ENCODE data around the gene HMCN2.

The HMCN2 gene

GRCh38 chr9:130227833-130228232 lies 37.7 kb upstream of the HMCN2 start:
- no peaks in the 10 kb centered on the region for H3K4me1 ChIP-seq (ENCODE audit: low read length)

GRCh38 chr9:130229759-130230158 lies 35.8 kb upstream of the HMCN2 start:
- H2AFZ ChIP-seq (ENCODE audit: low read depth, low read length): no peak overlapping the region
- no peak overlapping the region for H3K27ac ChIP-seq (ENCODE audit: low read length)
- no peaks in the 10 kb centered on the region for H3K79me2 ChIP-seq (ENCODE audit: low read length)
- no peaks in the 10 kb centered on the region for H4K20me1 ChIP-seq (ENCODE audit: insufficient read depth, low read length)
- no peak overlapping the region for H3K4me3 ChIP-seq (ENCODE audit: low read length)
- H3K9ac ChIP-seq (ENCODE audit: low read length): no peak overlapping the region
- no peaks in the 10 kb centered on the region for H3K36me3 ChIP-seq (replicated peaks; ENCODE audit: low read depth, low read length)
- no peaks in the 10 kb centered on the region for H3K27me3 ChIP-seq (ENCODE audit: low read depth, low read length)
- TF ChIP-seq EZH2phosphoT487 (IDR thresholded peaks at IDR 0.05; ENCODE audit: low read depth): no peak
- TF ChIP-seq, protein P1, sequence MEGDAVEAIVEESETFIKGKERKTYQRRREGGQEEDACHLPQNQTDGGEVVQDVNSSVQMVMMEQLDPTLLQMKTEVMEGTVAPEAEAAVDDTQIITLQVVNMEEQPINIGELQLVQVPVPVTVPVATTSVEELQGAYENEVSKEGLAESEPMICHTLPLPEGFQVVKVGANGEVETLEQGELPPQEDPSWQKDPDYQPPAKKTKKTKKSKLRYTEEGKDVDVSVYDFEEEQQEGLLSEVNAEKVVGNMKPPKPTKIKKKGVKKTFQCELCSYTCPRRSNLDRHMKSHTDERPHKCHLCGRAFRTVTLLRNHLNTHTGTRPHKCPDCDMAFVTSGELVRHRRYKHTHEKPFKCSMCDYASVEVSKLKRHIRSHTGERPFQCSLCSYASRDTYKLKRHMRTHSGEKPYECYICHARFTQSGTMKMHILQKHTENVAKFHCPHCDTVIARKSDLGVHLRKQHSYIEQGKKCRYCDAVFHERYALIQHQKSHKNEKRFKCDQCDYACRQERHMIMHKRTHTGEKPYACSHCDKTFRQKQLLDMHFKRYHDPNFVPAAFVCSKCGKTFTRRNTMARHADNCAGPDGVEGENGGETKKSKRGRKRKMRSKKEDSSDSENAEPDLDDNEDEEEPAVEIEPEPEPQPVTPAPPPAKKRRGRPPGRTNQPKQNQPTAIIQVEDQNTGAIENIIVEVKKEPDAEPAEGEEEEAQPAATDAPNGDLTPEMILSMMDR (IDR thresholded peaks at IDR 0.05; ENCODE audit: low read depth, low read length): no peak
- H3K9me3 ChIP-seq (ENCODE audit: insufficient read depth, low read length): no peaks in the 10 kb centered on the region
- no peak overlapping the region for H3K4me2 ChIP-seq (ENCODE audit: low read length)
- H3K4me1 ChIP-seq (ENCODE audit: low read length): no peaks in the 10 kb centered on the region

More at GRCh38 chr9:130227833-130228232, 37.7 kb upstream of the HMCN2 start:
- H3K79me2 ChIP-seq (ENCODE audit: low read length): no peaks in the 10 kb centered on the region
- no peak overlapping the region for H2AFZ ChIP-seq (ENCODE audit: low read depth, low read length)
- TF ChIP-seq, protein P1 (IDR thresholded peaks at IDR 0.05; ENCODE audit: low read depth, low read length): no peak
- TF ChIP-seq EZH2phosphoT487 (IDR thresholded peaks at IDR 0.05; ENCODE audit: low read depth): no peak
- H3K9me3 ChIP-seq (ENCODE audit: insufficient read depth, low read length): no peaks in the 10 kb centered on the region
- H3K9ac ChIP-seq (ENCODE audit: low read length): no peak overlapping the region
- no peaks in the 10 kb centered on the region for H3K36me3 ChIP-seq (replicated peaks; ENCODE audit: low read depth, low read length)
- H3K27me3 ChIP-seq (ENCODE audit: low read depth, low read length): no peaks in the 10 kb centered on the region
- no peak overlapping the region for H3K4me3 ChIP-seq (ENCODE audit: low read length)
- H3K27ac ChIP-seq (ENCODE audit: low read length): no peak overlapping the region
- H3K4me2 ChIP-seq (ENCODE audit: low read length): no peak overlapping the region
- no peaks in the 10 kb centered on the region for H4K20me1 ChIP-seq (ENCODE audit: insufficient read depth, low read length)

GRCh38 chr9:130230631-130231030 lies 34.9 kb upstream of the HMCN2 start:
- Histone ChIP-seq H3K9ac (ENCODE audit: low read length) (no peak overlapping the region), H3K27ac (ENCODE audit: low read length) (no peak overlapping the region), H3K9me3 (ENCODE audit: insufficient read depth, low read length) (no peaks in the 10 kb centered on the region), H3K4me2 (ENCODE audit: low read length) (no peak overlapping the region), H4K20me1 (ENCODE audit: insufficient read depth, low read length) (no peaks in the 10 kb centered on the region), H3K79me2 (ENCODE audit: low read length) (no peaks in the 10 kb centered on the region), H3K4me1 (ENCODE audit: low read length) (no peaks in the 10 kb centered on the region), H3K4me3 (ENCODE audit: low read length) (no peak overlapping the region), H3K27me3 (ENCODE audit: low read depth, low read length) (no peaks in the 10 kb centered on the region), H2AFZ (ENCODE audit: low read depth, low read length) (no peak overlapping the region), H3K36me3 (replicated peaks; ENCODE audit: low read depth, low read length) (no peaks in the 10 kb centered on the region)
- TF ChIP-seq, protein P1 (IDR thresholded peaks at IDR 0.05; ENCODE audit: low read depth, low read length): no peak
- TF ChIP-seq EZH2phosphoT487 (IDR thresholded peaks at IDR 0.05; ENCODE audit: low read depth): no peak

DNA sequence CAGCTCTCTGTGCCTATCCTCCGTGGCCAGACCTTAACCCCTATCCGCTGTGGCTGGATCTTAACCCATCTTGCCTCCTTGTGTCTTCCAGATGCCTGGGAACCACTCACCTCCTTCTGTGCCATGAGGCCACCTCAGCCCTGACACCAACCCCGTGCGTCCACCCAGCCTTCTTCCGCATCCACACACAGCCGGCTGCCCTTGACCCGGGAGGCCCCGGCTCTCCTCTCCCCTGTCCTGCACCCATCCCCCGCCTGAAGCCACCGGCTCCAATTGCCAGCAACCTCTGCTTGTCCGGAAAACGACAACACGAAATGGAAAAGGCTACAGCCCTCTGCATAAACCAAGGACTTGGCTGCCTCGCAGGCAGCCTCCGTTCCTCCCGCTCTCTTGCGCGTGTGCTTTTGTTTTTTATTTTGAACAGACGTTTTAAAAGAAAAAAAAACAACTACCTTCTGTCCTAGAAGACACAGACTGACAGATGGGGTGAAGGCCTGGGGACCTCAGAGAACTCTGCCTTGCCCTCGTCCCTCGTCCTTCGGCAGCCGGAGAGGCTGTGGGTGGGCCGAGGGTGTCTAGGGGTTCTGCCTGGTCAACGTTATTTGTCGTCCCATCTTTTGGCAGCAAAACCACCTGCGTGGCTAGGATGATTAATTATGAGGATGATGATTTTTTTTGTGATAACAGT lies 32.5 kb upstream of the HMCN2 start:
- Histone ChIP-seq H3K4me1 (ENCODE audit: low read length) (peaks cover 7% of the 10 kb centered on the region; the same call in 1 of the 2 replicates), H3K4me2 (ENCODE audit: low read length) (no peak overlapping the region), H3K9ac (ENCODE audit: low read length) (no peak overlapping the region), H3K27ac (ENCODE audit: low read length) (no peak overlapping the region), H3K27me3 (ENCODE audit: low read depth, low read length) (no peaks in the 10 kb centered on the region), H3K79me2 (ENCODE audit: low read length) (no peaks in the 10 kb centered on the region), H2AFZ (ENCODE audit: low read depth, low read length) (no peak overlapping the region), H3K36me3 (replicated peaks; ENCODE audit: low read depth, low read length) (no peaks in the 10 kb centered on the region), H3K4me3 (ENCODE audit: low read length) (no peak overlapping the region), H3K9me3 (ENCODE audit: insufficient read depth, low read length) (no peaks in the 10 kb centered on the region), H4K20me1 (ENCODE audit: insufficient read depth, low read length) (no peaks in the 10 kb centered on the region)
- TF ChIP-seq EZH2phosphoT487 (IDR thresholded peaks at IDR 0.05; ENCODE audit: low read depth): no peak
- TF ChIP-seq, protein P1 (IDR thresholded peaks at IDR 0.05; ENCODE audit: low read depth, low read length): no peak

Measured in OCI-LY3 (cell line).